ENCODE measurements around the gene PGAM1.
A peak's percentile ranks its signal among the peaks of the same experiment; 100 is the strongest.

PGAM1 gene

DNA sequence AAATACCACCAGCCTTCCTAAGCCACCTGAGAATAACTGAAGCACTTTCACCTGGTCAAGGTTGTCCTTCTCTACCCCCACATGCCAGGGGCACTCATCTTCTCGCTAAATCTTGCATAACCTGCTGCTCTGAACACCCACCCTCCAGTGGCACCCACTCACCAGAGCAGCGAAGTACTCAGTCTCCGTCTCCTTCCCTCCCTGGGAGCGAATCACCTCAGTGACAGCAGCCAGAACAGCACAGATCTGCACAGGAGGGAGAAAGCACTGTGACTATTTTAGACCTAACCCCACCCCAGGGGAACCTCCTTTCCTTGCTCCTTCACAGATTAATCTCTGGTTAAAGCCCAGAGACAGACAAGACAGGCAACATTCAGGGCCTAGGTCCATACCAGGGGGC lies 29.9 kb upstream of the PGAM1 start:
- Histone ChIP-seq H3K4me1 (ENCODE audit: low read depth, poor library complexity, severe bottlenecking) (peaks cover 14% of the 10 kb centered on the region), H3K9ac (no peak overlapping the region), H4K20me1 (ENCODE audit: insufficient read depth) (no peaks in the 10 kb centered on the region), H3K27me3 (ENCODE audit: insufficient read depth, low read depth) (no peaks in the 10 kb centered on the region), H3K4me3 (IDR thresholded peaks at IDR 0.05; ENCODE audit: insufficient read depth, low read depth, low read length) (no peak overlapping the region), H3K4me2 (no peak overlapping the region), H3K79me2 (ENCODE audit: insufficient read depth, low read depth) (peaks cover 32% of the 10 kb centered on the region), H3K27ac (no peak overlapping the region), H3K36me3 (ENCODE audit: insufficient read depth) (no peaks in the 10 kb centered on the region; the same call in 1 of the 2 replicates), H2AFZ (ENCODE audit: low read depth) (no peak overlapping the region)
- TF ChIP-seq, protein P1, sequence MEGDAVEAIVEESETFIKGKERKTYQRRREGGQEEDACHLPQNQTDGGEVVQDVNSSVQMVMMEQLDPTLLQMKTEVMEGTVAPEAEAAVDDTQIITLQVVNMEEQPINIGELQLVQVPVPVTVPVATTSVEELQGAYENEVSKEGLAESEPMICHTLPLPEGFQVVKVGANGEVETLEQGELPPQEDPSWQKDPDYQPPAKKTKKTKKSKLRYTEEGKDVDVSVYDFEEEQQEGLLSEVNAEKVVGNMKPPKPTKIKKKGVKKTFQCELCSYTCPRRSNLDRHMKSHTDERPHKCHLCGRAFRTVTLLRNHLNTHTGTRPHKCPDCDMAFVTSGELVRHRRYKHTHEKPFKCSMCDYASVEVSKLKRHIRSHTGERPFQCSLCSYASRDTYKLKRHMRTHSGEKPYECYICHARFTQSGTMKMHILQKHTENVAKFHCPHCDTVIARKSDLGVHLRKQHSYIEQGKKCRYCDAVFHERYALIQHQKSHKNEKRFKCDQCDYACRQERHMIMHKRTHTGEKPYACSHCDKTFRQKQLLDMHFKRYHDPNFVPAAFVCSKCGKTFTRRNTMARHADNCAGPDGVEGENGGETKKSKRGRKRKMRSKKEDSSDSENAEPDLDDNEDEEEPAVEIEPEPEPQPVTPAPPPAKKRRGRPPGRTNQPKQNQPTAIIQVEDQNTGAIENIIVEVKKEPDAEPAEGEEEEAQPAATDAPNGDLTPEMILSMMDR (conservative IDR thresholded peaks at IDR 0.05; ENCODE audit: low read depth, low read length) = no peak

DNA sequence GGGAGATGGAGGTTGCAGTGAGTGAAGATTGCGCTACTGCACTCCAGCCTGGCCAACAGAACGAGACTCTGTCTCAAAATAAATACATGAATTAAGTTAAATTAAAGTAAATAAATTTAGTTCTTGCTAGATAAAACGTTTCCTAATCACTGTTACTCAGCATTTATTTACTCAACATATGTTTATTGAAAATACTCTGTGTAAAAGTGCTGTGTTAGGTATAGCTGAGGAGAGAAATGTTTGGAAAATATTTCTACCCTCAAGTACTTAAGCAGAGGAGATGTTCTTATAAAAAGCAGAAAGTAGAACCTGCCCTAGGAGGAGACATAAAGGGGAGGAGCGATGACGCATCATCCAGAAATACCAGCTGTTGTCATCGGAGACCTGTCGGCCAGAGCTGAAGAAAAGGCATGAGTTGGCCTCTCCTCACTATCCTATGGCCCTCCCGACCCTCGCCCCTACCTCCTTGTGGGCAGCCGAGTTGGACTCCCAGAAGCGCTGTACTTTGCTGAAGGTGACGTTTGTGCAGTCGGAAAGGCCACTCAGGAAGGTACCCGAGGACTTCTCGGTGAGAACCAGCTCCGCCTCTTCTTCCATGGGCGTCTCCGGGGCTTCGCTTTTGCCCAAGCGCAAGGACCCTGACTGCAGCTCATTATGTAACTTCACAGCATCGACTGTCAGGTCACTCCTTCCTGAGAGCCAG lies 26.0 kb upstream of the PGAM1 start:
- Histone ChIP-seq H3K27me3 (ENCODE audit: insufficient read depth, low read depth) (no peaks in the 10 kb centered on the region), H3K4me3 (IDR thresholded peaks at IDR 0.05; ENCODE audit: insufficient read depth, low read depth, low read length) (no peak overlapping the region), H3K4me1 (ENCODE audit: low read depth, poor library complexity, severe bottlenecking) (peaks cover 21% of the 10 kb centered on the region), H3K79me2 (ENCODE audit: insufficient read depth, low read depth) (peaks cover 32% of the 10 kb centered on the region), H3K27ac (peak overlapping the region; percentile 84), H2AFZ (ENCODE audit: low read depth) (peak overlapping the region; percentile 51; the same call in 1 of the 2 replicates), H4K20me1 (ENCODE audit: insufficient read depth) (no peaks in the 10 kb centered on the region), H3K36me3 (ENCODE audit: insufficient read depth) (no peaks in the 10 kb centered on the region; the same call in 1 of the 2 replicates), H3K4me2 (peak overlapping the region; percentile 85), H3K9ac (peak overlapping the region; percentile 74)
- TF ChIP-seq, protein P1 (conservative IDR thresholded peaks at IDR 0.05; ENCODE audit: low read depth, low read length) = no peak

DNA sequence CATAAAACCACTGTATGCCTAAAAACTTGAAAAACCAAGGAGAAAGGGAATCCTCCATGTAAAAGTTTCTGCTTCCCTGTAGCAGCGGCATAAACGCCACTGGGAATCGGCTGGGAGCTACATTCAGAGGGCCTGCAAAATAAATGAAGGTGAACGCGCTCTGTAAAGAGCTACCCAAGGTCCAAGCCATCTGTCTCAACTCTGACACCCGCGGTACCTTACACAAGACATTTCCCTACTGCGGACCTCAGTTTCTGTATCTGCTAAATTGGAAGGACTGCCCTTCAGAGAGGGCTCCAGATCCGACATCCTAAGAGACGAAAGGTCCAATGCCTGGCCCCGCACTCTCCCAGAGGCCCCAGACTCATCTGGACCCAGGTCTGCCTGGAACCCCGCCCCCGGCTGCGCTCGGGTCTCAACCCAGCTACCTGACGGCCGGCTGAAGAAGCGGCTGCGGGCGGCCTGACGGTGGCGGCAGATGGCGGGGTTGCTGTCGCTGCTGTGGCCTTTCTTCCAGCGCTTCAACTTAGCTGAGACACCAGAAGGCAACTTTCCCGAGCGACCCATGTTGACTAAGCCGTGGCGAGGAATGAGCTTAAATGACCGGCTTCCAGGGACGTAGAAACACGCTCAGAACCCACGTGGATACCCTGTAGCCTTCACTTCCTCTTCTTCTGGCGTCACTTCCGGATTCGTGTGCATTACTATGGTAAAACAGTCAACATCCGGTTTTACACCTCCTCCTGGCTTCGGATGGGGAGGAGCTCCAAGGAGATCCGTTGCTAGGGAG lies 25.1 kb upstream of the PGAM1 start, which contains the start of gene RRP12:
Gene RRP12 (minus strand): TSS at position 676 of the 790 bp plus-strand sequence. CDS start 109 bp downstream, at position 567.
- TF ChIP-seq, protein P1 (conservative IDR thresholded peaks at IDR 0.05; ENCODE audit: low read depth, low read length) = no peak
- peaks cover 32% of the 10 kb centered on the region for H3K79me2 ChIP-seq (ENCODE audit: insufficient read depth, low read depth)
- H3K4me3 ChIP-seq (IDR thresholded peaks at IDR 0.05; ENCODE audit: insufficient read depth, low read depth, low read length) = no peak within 1 kb of the TSS
- no peaks in the 10 kb centered on the region for H4K20me1 ChIP-seq (ENCODE audit: insufficient read depth)
- H3K9ac ChIP-seq = peak within 1 kb of the TSS; percentile 74
- H3K27me3 ChIP-seq (ENCODE audit: insufficient read depth, low read depth) = no peaks in the 10 kb centered on the region
- peak within 1 kb of the TSS; percentile 51; the same call in 1 of the 2 replicates for H2AFZ ChIP-seq (ENCODE audit: low read depth)
- peaks cover 21% of the 10 kb centered on the region for H3K4me1 ChIP-seq (ENCODE audit: low read depth, poor library complexity, severe bottlenecking)
- no peaks in the 10 kb centered on the region; the same call in 1 of the 2 replicates for H3K36me3 ChIP-seq (ENCODE audit: insufficient read depth)
- peak within 1 kb of the TSS; percentile 84 for H3K27ac ChIP-seq
- peak within 1 kb of the TSS; percentile 85 for H3K4me2 ChIP-seq

DNA sequence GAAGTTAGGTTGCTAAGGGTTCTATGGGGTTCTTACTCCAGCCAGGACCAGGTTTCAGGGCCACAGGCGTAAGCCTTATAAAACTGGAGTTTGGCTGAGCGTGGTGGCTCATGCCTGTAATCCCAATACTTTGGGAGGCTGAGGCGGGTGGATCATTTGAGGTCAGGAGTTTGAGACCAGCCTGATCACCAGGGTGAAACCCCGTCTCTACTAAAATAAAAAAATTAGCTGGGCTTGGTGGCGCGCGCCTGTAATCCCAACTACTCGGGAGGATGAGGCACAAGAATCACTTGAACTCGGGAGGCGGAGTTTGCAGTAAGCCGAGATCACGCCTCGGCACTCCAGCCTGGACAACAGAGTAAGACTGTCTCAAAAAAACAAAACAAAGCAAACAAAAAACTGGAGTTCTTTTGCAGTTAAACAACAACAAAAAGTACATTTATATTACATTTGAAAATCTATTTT lies 24.5 kb upstream of the PGAM1 start:
- H3K27me3 ChIP-seq (ENCODE audit: insufficient read depth, low read depth) = no peaks in the 10 kb centered on the region
- peak overlapping the region; percentile 84 for H3K27ac ChIP-seq
- H3K4me1 ChIP-seq (ENCODE audit: low read depth, poor library complexity, severe bottlenecking) = peaks cover 25% of the 10 kb centered on the region
- H3K79me2 ChIP-seq (ENCODE audit: insufficient read depth, low read depth) = peaks cover 32% of the 10 kb centered on the region
- no peaks in the 10 kb centered on the region for H4K20me1 ChIP-seq (ENCODE audit: insufficient read depth)
- TF ChIP-seq, protein P1 (conservative IDR thresholded peaks at IDR 0.05; ENCODE audit: low read depth, low read length) = no peak
- H3K4me2 ChIP-seq = peak overlapping the region; percentile 85
- peak overlapping the region; percentile 74 for H3K9ac ChIP-seq
- no peak overlapping the region for H3K4me3 ChIP-seq (IDR thresholded peaks at IDR 0.05; ENCODE audit: insufficient read depth, low read depth, low read length)
- H2AFZ ChIP-seq (ENCODE audit: low read depth) = peak overlapping the region; percentile 51; the same call in 1 of the 2 replicates
- no peaks in the 10 kb centered on the region; the same call in 1 of the 2 replicates for H3K36me3 ChIP-seq (ENCODE audit: insufficient read depth)

Measured in KMS-11 (cell line).